Cardiac septum (tissue), 1 donor: ENCODE results near the gene DHRS7B. TPM values are rescaled to one million over a fixed set of nuclear protein-coding genes. Genes with fewer than 3 reads are reported as not detected.

ENCODE experiments used
- DNase-seq: peaks from one replicate; pipeline ENCODE4 v3.0.0-alpha.2; 2020; ENCODE audit warnings: low spot score
- intact Hi-C: fragments of 100-400 bp; cut with DNase I; formaldehyde crosslinking; loops from one replicate; pipeline ENCODE4 v1.14.0; 2022
- total RNA-seq: library from RNA; stranded (reverse); fragmentation: NEBNext Ultra II Directional; extraction: Animal tissue kit (Norgen Biotek cat#: 25700); gene quantifications from one replicate; pipeline ENCODE4 v1.2.1, GENCODE V29; 2021
- donor health status: DM: no; HTN: no; CAD: no.

Gene DHRS7B
- total RNA-seq, 1 donor from 2014 or later = 37.4 TPM

GRCh38 chr17:21196126-21196525 is 69.4 kb downstream of the DHRS7B start:
- intact Hi-C loops = no loop called here
- DNase-seq = no peak

GRCh38 chr17:21198411-21198810 is 71.6 kb downstream of the DHRS7B start:
- DNase-seq = no peak
- intact Hi-C loops = no loop called here

GRCh38 chr17:21199311-21199710 is 72.5 kb downstream of the DHRS7B start:
- DNase-seq = no peak
- intact Hi-C loops = no loop called here

- intact Hi-C loops = no loop called here
- no peak for DNase-seq
These were observed 73.1 kb downstream of the DHRS7B start for GRCh38 chr17:21199856-21200255.

- intact Hi-C loops = no loop called here
- peak; percentile 10 for DNase-seq
These were observed 74.0 kb downstream of the DHRS7B start for GRCh38 chr17:21200590-21201297.

- intact Hi-C loops = no loop called here
- DNase-seq = peak; percentile 44
These were observed 74.5 kb downstream of the DHRS7B start for GRCh38 chr17:21201298-21201595.

GRCh38 chr17:21201874-21202273 is 75.1 kb downstream of the DHRS7B start:
- intact Hi-C loops = no loop called here

GRCh38 chr17:21202512-21202911 is 75.7 kb downstream of the DHRS7B start:
- intact Hi-C loops = no loop called here
- peak; percentile 69 for DNase-seq

More at GRCh38 chr17:21201874-21202273, 75.1 kb downstream of the DHRS7B start:
- DNase-seq = peak; percentile 12

GRCh38 chr17:21204935-21205334 is 78.2 kb downstream of the DHRS7B start:
- intact Hi-C loops = no loop called here

GRCh38 chr17:21208352-21208751 is 81.6 kb downstream of the DHRS7B start:
- DNase-seq = no peak
- intact Hi-C loops = no loop called here

More at GRCh38 chr17:21204935-21205334, 78.2 kb downstream of the DHRS7B start:
- peak; percentile 51 for DNase-seq

GRCh38 chr17:21209511-21210175 is 82.9 kb downstream of the DHRS7B start:
- intact Hi-C loops = loop anchor here (5.0 kb wide), 3 partner anchors 42 to 167 kb away; partner anchors contain the start of gene USP22
- no peak for DNase-seq

- no peak for DNase-seq
- intact Hi-C loops = loop anchor here (5.0 kb wide), 3 partner anchors 43 to 168 kb away; partner anchors contain the start of gene USP22
These were observed 83.8 kb downstream of the DHRS7B start for GRCh38 chr17:21210411-21211076.

GRCh38 chr17:21211825-21212479 is 85.2 kb downstream of the DHRS7B start:
- intact Hi-C loops = loop anchor here (5.0 kb wide), 3 partner anchors 45 to 170 kb away; partner anchors contain the start of gene USP22
- no peak for DNase-seq

- DNase-seq = no peak
- intact Hi-C loops = loop anchor here (5.0 kb wide), 3 partner anchors 46 to 171 kb away; partner anchors contain the start of gene USP22
These were observed 86.3 kb downstream of the DHRS7B start for GRCh38 chr17:21212826-21213637.

- DNase-seq = peak; percentile 79
- intact Hi-C loops = loop anchor here (2.0 to 5.0 kb wide), 4 partner anchors 46 to 171 kb away; partner anchors contain the start of gene USP22
These were observed 86.9 kb downstream of the DHRS7B start for GRCh38 chr17:21213638-21214014.

- intact Hi-C loops = loop anchor here (2.0 to 5.0 kb wide), 4 partner anchors 47 to 172 kb away; partner anchors contain the start of gene USP22
- DNase-seq = peak; percentile 98
These were observed 87.4 kb downstream of the DHRS7B start, which contains the start of gene TMEM11 for GRCh38 chr17:21214015-21214776. Gene TMEM11 (minus strand): TSS chr17:21214161. CDS start chr17:21214152, 9 bp downstream.

GRCh38 chr17:21214777-21215541 is 88.2 kb downstream of the DHRS7B start:
- no peak for DNase-seq
- intact Hi-C loops = loop anchor here (2.0 to 5.0 kb wide), 4 partner anchors 48 to 173 kb away; partner anchors contain the start of gene USP22
